Muscle of arm (tissue), 12 donors: Measurements from ENCODE around the gene IFIT2. TPM values are rescaled to one million over a fixed set of nuclear protein-coding genes. Genes with fewer than 3 reads are reported as not detected.
"Not testable (repeated sequence)": the region's sequence is repeated elsewhere in the genome, so short reads cannot be mapped to it uniquely, and the experiment has no call there.

ENCODE experiments used
- DNase-seq: peaks from one replicate; pipeline ENCODE4 v3.0.0-alpha.2; 2013
- polyA plus RNA-seq, 12 donors: library from polyadenylated mRNA; unstranded; fragments of 120-200 nt; gene quantifications; one replicate each; pipeline ENCODE4 v1.2.1, GENCODE V29; 2013; ENCODE audit not compliant: insufficient read length in 12 of 12

IFIT2 gene
- polyA plus RNA-seq, 12 donors: 6.5 to 9.6 (median 7.9) TPM; not detected in 2

DNA sequence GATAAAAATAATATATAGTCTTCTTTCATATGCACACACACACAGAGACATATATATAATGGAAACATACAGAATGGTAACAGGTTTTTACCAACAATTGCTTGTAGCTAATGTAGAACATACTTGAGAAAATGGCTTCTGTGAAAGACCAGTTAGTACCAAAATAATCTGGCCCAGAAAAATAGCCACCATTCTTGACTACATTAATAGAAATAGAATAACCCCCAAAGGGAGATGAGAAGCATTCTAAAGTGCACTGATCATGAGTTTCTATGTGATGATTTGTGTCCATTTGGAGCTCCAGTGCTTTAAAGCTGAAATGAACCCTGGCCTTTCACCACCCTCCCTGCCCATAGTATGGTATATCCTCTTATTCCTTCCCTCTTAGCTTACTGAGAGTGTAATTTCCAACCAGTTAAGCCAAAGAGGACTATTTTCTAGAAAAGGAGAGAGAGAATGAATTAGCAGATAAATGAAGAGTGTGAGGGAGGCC is 22.9 kb upstream of the IFIT2 start:
- no peak for DNase-seq

DNA sequence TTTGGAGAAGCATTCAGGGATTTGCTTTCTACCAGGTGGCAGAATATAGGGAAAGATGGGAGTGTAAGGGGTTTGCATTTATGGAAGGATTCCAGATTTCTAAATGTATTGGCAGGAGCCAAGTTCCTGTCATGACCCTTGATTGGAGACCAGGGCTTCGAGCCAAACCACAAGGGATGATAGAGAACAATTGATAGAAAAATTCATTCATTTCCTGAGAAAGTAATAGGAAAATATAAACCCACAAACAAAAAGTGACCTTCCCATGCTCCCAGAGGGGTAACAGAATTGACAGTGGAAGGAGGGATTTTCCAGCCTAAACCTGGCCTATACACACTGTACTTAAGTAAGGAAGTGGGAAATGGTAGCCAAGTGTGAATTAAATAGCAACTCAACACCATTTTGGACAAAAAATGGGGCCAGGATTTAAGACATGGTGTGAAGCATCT is 22.4 kb upstream of the IFIT2 start:
- peak; percentile 32 for DNase-seq

DNA sequence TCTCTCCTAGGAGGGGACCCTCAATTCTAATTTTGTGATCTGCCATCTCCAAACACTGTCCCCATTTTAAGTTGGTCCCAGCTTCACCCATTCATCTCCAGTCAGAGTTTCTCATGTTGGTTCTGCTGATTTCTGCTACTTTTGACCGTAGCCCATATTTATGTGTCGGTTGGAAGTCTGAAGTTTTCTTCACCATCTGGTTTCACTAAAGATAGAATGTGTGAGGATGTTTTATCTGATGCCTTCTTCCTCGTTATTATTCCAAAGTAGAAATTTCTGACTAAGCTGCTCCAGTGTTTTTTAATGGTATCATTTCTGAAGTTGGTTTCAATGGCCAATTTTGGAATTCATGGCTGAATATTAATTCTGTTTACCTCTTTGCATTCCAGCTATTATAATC is 21.3 kb upstream of the IFIT2 start:
- DNase-seq: no peak

DNA sequence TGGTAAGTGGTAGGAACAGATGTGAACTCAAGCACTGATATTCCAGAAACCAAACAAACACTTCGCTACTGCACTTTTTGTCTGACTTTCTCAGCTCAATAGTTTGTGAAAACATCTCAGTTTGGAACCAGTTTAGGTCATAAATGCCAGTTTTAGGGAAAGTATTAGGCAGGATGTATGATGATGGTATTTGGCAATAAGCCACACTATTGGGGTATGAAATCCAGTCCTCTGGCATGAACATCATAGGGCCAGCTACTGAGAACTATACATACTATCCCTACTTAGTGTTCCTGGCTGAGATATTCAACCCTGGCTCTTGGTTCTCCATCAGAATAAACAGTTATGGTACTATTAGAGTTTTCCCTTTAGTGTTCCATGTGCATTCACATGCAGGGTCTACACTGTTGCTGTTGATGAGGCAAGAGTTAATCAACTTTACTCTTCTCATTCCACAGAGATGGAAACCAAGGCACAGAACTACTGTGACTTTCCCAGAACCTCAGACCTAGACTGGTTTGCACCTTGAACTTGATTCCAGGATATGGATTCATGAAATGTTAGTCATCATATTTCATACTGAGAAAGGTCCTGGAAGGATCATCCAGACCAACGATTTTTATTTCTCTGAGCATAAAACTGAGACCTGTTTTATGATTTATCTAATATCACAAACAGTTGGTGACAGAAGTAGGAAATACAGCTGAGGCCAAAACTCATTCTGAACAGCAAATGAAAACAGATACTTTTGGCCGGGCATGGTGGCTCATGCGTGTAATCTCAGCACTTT is 20.0 kb upstream of the IFIT2 start:
- no peak for DNase-seq

DNA sequence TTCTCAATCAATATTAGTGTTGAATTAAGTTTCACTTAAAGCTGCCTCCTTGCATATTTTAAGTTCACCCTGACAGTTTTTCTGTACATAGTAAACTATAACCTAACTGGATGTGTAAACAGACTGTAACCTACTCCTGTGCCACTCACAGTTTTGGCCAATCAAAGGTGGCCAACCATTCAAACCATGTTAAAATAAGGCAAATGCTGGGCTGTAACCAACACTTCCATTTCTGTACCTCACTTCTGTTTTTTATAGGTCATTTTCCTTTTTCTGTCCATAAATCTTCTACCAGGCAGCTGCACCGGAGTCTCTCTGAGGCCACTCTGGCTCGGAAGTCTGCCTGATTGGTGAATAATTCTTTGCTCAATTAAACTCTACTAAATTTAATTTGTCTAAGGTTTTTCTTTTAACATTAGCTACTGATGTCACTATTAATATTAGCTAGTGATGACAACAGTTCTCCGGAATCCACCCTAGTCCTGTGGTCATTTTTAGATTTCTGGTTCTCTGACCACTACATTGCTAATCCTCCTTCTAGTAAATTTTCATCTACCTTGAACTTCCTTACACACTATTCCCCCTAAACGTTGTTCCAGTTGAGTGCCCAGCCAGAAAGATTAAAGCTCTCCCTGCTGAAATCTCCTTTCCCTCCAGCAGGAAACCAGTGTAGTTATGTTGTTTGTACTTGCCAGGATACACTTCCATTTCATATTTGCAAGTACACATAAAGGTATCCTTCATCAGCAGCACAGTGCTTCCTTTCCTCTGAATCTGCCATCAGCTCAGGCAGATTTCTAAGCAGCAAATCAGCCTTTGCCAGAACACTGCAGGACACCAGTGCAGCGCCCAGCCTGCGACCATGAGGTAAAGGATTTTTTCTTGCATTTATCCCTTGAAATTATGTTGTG is 18.6 kb upstream of the IFIT2 start:
- DNase-seq: no peak

DNA sequence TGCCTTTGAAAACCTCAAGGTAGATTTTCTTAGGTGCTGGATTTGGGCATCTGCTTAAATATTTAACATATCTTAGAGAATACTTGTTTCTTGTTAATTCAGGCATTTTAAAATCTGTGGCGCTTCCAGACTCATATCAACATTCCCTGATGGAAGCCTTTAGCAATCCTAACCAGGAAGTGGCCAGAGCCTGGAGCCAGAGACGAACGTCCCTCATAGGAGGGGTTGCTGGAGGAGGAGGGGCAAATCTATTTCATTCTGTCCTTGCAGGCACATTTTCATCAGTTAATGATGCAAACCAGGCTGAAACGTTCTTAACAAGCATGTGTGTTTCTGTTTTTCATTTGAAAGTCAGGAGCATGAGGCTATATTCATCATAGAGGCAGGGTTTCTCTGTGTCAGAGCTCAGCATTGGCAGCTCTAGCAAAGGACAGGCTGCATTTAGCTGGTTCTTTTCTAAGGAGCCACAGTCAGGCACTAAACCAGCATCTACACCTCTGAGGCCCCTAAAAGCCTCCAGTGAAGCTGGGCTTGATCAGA is 17.8 kb upstream of the IFIT2 start:
- DNase-seq: peak; percentile 83

DNA sequence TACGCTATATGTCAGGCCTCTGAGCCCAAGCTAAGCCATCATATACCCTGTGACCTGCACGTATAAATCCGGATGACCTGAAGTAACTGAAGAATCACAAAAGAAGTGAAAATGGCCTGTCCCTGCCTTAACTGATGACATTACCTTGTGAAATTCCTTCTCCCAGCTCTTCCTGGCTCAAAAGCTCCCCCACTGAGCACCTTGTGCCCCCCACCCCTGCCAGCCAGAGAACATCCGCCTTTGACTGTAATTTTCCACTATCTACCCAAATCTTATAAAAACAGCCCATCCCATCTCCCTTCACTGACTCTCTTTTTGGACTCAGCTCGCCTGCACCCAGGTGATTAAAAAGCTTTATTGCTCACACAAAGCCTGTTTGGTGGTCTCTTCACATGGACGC is 17.1 kb upstream of the IFIT2 start:
- DNase-seq: not testable (repeated sequence)

DNA sequence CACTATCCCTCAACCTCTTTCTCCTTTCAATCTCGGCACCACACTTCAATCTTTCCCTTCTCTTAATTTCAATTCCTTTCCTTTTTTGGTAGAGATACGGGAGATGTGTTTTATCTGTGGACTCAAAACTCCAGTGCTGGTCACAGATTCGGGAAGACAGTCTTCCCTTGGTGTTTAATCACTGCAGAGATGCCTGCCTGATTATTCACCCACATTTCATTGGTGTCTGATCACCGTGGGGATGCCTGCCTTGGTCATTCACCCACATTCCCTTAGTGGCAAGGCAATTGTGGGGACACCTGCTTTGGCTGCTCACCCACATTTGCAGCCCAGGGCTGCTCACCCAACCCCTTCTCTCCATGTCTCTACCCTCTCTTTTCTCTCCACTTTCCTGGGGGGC is 16.5 kb upstream of the IFIT2 start:
- DNase-seq: not testable (repeated sequence)

DNA sequence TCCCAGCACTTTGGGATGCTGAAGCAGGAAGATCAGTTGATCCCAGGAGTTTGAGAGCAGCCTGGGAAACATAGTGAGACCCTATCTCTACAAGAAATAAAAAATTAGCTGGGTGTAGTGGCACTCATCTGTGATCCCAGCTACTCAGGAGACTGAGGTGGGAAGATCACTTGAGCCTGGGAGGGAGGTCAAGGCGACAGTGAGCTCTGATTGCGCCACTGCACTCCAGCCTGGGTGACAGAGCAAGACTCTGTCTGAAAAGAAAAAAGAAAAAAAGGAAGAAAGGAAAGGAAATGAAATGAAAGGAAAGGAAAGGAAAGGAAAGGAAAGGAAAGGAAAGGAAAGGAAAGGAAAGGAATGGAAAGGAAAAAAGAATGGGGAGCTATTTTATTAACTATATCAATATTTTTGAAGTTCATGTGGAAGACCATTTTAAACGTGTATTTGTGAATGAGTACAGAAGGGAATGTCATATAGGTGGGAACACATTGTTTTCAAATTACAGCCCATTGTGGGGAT is 7.1 kb upstream of the IFIT2 start:
- DNase-seq: no peak

DNA sequence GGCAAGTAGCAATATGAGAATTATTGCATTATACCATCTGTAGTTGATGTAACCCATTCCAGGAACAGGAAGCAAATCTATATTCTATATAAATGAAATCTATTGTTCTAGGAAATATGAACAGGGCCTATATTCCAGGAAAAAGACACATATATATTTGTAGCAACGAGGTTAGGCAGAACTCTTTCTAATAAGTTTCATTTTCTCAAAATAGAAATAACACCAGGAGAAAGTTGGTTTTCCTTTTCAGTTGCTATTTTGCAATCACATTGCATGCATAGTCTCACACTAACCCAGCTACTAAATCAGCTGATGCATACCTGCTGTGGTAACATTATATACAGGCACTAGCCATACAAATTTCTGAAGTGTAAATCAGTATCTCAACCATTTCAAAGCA is 6.2 kb upstream of the IFIT2 start:
- DNase-seq: no peak

DNA sequence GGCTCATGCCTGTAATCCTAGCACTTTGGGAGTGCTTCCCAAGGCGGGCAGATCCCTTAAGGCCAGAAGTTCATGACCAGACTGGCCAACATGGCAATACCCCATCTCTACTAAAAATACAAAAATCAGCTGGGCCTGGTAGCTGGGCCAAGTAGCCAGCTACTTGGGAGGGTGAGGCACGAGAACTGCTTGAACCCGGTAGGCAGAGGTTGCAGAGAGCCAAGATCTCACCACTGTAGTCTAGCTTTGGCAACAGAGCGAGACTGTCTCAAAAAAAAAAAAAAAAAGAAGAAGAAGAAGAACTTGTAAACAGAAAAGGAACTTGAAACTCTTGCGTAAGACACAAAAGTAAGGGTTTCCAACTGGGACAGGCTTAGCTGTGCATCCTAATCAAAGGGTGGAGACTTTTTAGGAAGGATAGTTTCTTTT is 5.6 kb upstream of the IFIT2 start:
- DNase-seq: no peak

DNA sequence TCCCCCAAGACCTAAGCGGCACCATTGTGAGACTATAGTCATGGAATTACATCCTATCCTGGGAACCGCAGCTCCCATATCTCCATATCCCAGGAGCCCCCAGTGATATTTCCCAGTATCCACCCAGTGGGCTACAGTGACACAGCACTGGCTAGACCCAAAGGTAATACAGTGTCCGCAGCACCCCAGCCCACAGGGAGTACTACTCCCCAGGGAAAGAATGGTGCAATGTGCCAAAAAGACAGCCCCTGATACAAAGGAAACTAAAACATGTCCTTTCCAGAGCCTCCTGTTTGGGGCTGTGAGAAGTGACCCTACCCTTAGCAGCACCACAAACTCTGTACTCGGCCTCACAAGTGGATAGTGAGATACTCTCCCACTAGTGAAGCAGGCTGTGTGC is 4.5 kb upstream of the IFIT2 start:
- DNase-seq: no peak

DNA sequence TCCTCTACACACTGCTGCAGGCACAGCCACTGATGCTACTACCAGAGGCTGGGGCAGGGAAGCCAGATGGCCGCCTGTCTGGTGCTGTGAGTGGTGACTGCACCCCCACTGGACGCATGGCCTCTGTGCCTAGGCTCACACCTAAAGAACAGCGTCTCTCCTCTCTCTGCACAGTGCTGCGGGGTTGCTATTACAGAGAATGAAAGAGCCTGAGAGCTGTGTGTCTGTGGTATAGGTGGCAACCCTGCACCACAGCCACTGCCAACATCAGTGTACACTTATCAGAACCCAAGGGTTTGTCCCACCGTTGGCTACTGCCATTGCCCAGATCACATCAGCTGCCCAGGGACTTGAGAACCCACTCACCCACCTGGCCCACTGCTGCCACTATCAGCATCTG is 4.1 kb upstream of the IFIT2 start:
- DNase-seq: no peak

DNA sequence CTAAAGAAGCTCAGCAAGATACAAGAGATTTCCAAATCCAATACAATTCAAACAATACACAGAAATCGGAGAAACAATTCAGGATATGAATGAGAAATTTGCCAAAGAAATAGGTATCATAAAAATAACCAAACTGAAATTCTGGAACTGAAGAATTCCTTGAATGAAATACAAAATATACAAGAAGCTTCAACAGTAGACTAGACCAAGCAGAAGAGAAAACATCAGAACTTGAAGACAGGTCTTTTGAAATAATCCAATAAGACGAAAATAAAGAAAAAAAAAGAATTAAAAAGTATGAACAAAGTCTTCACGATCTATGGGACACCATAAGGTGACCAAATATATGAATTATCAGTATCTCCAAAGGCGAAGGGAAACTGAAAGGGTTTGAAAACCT is 2.8 kb upstream of the IFIT2 start:
- DNase-seq: no peak

DNA sequence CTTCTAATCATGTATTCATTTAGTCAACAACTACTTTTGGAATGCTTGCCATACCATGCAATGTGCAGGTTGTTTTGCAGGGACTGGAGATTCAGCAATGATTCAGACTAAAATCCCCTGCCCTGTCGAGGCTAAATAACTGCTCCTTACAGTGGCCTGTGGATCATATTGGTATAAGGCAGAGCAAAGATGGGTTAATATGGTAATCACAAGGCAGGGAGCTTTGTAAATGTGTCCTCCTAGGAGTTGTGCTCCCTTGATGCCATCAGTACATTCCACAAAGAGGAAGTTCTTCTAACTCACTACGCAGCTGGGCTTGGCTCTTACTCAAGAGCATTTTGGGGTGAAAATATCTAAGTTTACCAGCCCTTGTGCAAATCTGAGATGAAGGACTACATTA is 614 bp upstream of the IFIT2 start:
- DNase-seq: peak; percentile 52

DNA sequence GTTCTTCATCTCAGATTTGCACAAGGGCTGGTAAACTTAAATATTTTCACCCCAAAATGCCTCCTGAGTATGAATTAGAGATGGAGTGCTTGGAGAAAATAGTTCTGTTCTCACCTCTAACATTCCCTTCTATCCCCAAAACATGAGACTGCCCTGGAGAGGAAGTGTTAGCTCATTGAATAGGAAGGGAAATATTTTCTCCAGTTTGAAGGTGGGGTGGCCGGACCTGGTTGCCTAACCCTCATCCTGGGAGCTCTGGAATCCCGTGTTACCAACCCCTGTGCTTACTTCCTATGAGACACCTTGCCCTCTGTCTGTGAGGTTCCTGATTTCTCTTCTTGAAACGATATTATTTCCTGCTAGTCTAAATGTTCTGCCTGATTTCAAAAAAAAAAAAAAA is 779 bp downstream of the IFIT2 start:
- no peak for DNase-seq

DNA sequence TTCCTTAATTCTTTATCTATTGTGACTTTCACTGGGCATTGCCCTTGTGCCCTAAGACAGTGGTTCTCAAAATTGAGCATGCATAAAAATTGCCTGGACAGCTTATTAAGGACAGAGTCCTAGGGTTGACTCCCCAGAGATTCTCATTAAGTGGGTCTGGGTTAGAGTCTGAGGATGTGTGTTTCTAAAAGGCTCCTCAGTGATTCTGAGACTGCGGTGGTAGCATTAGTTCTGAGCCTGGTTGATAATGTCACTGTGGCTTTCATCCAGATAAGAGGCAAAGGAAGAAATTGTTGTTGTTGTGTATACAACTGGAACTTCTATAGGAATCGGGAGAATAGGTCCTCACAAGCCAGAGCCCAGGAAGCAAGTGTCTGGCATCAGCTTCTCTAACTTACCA is 1.3 kb downstream of the IFIT2 start:
- no peak for DNase-seq

DNA sequence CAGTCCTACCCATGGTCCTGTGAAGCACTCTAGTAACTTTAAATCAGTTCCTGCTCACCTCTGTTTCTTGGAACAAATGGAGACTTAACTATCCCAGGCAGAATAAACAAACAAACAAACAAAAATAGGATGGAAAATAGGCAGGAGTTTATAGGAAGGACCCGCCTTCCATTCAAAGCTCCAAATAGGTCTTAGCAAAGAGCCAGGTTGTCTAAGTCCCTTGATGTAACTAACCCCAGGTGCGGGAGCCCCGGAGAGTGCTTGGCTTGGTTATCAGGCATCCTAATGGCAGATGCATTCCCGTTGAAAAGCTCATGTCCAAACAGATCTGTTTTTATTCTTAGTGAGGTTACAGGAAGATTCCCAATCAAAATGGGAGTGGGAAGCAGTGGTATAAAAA is 2.2 kb downstream of the IFIT2 start:
- no peak for DNase-seq

DNA sequence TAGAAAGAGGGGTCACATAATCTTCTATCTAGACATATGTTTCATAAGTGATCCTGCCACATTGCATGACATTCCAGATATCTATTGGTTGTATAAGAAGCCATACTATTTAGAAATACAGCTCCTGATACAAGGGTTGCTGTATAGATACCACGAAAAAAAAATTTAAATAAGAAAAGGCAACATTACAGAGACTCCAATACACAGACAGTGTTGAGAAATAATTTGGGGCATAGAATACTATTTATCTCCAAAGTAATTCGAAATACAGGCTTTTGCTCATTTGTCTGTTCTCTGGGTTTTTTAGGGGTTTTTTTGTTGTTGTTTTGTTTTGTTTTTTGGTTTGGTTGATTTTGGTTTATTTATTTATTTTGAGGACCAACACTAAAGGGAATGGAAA is 2.6 kb downstream of the IFIT2 start:
- no peak for DNase-seq

DNA sequence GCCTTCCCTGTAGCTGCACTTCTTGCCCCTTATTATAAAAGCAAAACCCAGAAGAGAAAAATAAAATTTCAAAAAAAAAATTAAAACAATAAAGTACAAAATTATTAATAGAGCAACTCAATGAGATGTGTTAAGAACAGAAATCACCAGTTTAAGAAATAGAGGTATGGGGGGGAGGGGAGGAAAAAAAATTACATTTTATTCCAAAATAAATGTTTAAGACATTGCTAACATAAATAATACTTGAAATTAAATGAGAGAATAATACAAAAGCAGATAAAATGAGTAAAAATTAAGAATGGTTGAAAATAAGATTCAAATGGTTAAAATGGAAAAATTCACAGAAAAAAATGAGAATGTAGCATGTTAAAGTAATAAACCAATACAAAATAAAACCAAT is 3.1 kb downstream of the IFIT2 start:
- no peak for DNase-seq

DNA sequence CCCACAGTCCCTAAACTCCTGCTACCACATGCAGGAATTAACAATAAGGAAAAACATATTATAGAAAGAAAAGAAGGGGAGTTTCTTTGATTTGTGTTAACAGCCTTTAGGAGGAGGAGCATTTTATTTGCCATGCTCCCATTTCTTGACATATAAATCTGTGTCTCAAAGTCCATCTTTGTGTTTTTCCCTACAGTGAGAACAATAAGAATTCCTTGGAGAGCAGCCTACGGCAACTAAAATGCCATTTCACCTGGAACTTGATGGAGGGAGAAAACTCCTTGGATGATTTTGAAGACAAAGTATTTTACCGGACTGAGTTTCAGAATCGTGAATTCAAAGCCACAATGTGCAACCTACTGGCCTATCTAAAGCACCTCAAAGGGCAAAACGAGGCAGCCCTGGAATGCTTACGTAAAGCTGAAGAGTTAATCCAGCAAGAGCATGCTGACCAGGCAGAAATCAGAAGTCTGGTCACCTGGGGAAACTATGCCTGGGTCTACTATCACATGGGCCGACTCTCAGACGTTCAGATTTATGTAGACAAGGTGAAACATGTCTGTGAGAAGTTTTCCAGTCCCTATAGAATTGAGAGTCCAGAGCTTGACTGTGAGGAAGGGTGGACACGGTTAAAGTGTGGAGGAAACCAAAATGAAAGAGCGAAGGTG is 4.1 kb downstream of the IFIT2 start:
- DNase-seq: no peak
